SU-DHL-6 (cell line): ENCODE measurements around the gene ZNF844.

Source experiments
- EZH2phosphoT487 ChIP-seq: fragments of 200-600 bp; sonication (generic), shearing (Covaris generic); conservative IDR thresholded peaks from 2 replicates; pipeline ENCODE4 v1.6.1; 2018; ENCODE audit warnings: mild to moderate bottlenecking, antibody characterized with exemption, low read length, moderate library complexity, mixed read lengths
- TF ChIP-seq, protein P1 (sequence below): fragments of 200-600 bp; sonication (generic); IDR thresholded peaks from one replicate; pipeline ENCODE4 v1.5.1; 2017; ENCODE audit warnings: antibody characterized with exemption, mild to moderate bottlenecking, low read length, moderate library complexity; ENCODE audit not compliant: insufficient read depth, poor library complexity, severe bottlenecking

DNA sequence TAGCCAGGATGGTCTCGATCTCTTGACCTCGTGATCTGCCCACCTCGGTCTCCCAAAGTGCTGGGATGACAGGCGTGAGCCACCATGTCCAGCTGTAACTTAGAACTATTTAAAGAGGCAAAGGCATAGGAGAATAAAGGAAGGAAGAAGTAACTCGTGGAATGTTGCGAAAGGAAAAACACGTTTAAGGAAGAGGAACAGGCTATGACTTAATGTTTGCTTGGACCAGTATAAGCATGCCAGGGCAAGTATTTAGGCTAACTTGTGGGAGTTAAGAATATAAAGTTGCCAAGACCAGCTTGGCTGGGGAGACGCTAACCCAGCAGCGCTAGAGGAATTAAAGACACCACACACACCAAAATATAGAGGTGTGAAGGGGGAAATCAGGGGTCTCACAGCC is 33.5 kb downstream of the ZNF844 start:
- TF ChIP-seq, protein P1, sequence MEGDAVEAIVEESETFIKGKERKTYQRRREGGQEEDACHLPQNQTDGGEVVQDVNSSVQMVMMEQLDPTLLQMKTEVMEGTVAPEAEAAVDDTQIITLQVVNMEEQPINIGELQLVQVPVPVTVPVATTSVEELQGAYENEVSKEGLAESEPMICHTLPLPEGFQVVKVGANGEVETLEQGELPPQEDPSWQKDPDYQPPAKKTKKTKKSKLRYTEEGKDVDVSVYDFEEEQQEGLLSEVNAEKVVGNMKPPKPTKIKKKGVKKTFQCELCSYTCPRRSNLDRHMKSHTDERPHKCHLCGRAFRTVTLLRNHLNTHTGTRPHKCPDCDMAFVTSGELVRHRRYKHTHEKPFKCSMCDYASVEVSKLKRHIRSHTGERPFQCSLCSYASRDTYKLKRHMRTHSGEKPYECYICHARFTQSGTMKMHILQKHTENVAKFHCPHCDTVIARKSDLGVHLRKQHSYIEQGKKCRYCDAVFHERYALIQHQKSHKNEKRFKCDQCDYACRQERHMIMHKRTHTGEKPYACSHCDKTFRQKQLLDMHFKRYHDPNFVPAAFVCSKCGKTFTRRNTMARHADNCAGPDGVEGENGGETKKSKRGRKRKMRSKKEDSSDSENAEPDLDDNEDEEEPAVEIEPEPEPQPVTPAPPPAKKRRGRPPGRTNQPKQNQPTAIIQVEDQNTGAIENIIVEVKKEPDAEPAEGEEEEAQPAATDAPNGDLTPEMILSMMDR: no peak
- no peak for TF ChIP-seq EZH2phosphoT487
